Neural crest cell (in vitro differentiated cells): ENCODE data around the gene KDM2A. TPM values are rescaled to one million over a fixed set of nuclear protein-coding genes. Genes with fewer than 3 reads are reported as not detected.
"Not testable (repeated sequence)": the region's sequence is repeated elsewhere in the genome, so short reads cannot be mapped to it uniquely, and the experiment has no call there.

ENCODE experiments used
- DNase-seq: peaks from one replicate; pipeline ENCODE4 v3.0.0; 2021; ENCODE audit warnings: low read depth, mixed read lengths, low spot score
- H3K27ac Mint-ChIP-seq: one replicate; pipeline ENCODE4 v1.8.0; 2021; ENCODE audit warnings: mild to moderate bottlenecking, mixed read lengths; ENCODE audit not compliant: unreplicated experiment
- H3K27me3 Mint-ChIP-seq: 2 replicates; pipeline ENCODE4 v1.8.0; 2021; ENCODE audit warnings: low read depth, mild to moderate bottlenecking, mixed read lengths
- H3K36me3 Mint-ChIP-seq: 2 replicates; pipeline ENCODE4 v1.8.0; 2021; ENCODE audit warnings: low read depth, mild to moderate bottlenecking, mixed read lengths
- H3K4me1 Mint-ChIP-seq: 2 replicates; pipeline ENCODE4 v1.8.0; 2021; ENCODE audit warnings: mixed read lengths
- H3K4me3 Mint-ChIP-seq: one replicate; pipeline ENCODE4 v1.8.0; 2021; ENCODE audit warnings: mild to moderate bottlenecking, mixed read lengths
- H3K9me3 Mint-ChIP-seq: 2 replicates; pipeline ENCODE4 v1.8.0; 2021; ENCODE audit warnings: mixed read lengths
- CTCF ChIP-seq: fragments of 200-600 bp; sonication (generic); conservative IDR thresholded peaks from 2 replicates; pipeline ENCODE4 v1.5.0; 2021; ENCODE audit warnings: antibody characterized with exemption, mild to moderate bottlenecking
- total RNA-seq: library from RNA; stranded (reverse); gene quantifications from 2 replicates; pipeline ENCODE4 v1.2.1, GENCODE V29; 2021

The KDM2A gene
- total RNA-seq, 1 donor from 2014 or later: 67.4 TPM

- peaks cover 6% of the 10 kb centered on the region for H3K36me3 Mint-ChIP-seq
- no peaks in the 10 kb centered on the region for H3K27me3 Mint-ChIP-seq
- TF ChIP-seq CTCF: no peak
- H3K4me1 Mint-ChIP-seq: peaks cover 5% of the 10 kb centered on the region
- no peak overlapping the region for H3K27ac Mint-ChIP-seq
- H3K9me3 Mint-ChIP-seq: no peaks in the 10 kb centered on the region
- no peak overlapping the region for H3K4me3 Mint-ChIP-seq
- DNase-seq: no peak
These were observed 7.9 kb downstream of the KDM2A start for GRCh38 chr11:67126986-67127385.

DNA sequence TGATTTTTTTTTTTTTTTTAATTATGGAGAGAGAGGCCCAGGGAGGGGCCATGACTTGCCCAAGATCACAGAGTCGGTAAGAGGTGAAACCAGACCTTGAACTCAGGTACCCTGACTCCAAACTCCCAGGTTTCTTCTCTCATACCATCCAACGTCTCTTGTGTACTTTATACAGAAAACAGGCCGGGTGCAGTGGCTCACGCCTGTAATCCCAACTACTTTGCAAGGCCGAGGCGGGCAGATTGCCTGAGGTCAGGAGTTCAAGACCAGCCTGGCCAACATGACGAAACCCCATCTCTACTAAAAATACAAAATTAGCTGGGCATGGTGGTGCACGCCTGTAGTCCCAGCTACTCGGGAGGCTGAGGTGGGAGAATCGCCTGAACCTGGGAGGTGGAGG lies 11.8 kb downstream of the KDM2A start:
- H3K9me3 Mint-ChIP-seq, DNase-seq, H3K27ac Mint-ChIP-seq, H3K4me3 Mint-ChIP-seq, H3K4me1 Mint-ChIP-seq, H3K27me3 Mint-ChIP-seq: not testable (repeated sequence)
- H3K36me3 Mint-ChIP-seq: peaks cover 17% of the 10 kb centered on the region

- no peaks in the 10 kb centered on the region for H3K27me3 Mint-ChIP-seq
- H3K27ac Mint-ChIP-seq: no peak overlapping the region
- H3K4me3 Mint-ChIP-seq: no peak overlapping the region
- no peak for TF ChIP-seq CTCF
- H3K4me1 Mint-ChIP-seq: no peaks in the 10 kb centered on the region
- no peak for DNase-seq
- H3K36me3 Mint-ChIP-seq: peaks cover 21% of the 10 kb centered on the region
- H3K9me3 Mint-ChIP-seq: no peaks in the 10 kb centered on the region
These were observed 17.1 kb downstream of the KDM2A start for GRCh38 chr11:67136156-67136555.

- no peak overlapping the region for H3K4me3 Mint-ChIP-seq
- H3K27ac Mint-ChIP-seq: peak overlapping the region; percentile 62
These were observed 19.9 kb downstream of the KDM2A start for GRCh38 chr11:67138922-67139321.

DNA sequence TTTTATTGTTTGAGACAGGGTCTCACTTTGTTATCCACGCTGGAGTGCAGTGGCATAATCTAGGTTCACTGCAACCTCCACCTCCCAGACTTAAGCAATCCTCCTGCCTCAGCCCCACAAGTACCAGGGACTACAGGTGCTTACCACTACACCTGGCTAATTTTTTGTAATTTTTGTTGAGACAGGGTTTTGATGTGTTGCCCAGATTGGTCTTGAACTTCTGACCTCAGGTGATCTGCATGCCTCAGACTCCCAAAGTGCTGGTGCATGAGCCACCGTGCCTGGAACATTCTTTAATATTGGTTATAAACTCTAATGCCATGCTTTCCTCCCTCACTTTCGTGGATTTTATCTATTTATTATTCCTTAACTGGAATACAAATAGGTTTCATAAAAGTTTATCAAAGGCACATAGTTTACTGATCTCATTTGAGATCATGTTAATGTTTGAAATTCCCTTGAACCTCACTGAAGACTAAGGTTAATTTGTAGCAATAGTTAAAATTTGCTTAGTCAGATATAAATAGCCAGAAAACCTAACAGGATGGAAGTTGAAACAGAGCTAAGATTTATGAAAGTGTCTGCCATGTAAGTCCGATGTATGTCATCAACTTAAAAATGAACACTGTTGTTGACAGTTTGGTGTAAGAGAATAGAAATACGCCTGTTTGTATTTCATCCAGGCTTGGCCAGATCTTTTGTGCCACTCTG lies 27.6 kb downstream of the KDM2A start:
- Mint-ChIP-seq H3K27ac (peak overlapping the region; percentile 12), H3K4me3 (no peak overlapping the region), H3K27me3 (no peaks in the 10 kb centered on the region), H3K9me3 (no peaks in the 10 kb centered on the region), H3K36me3 (no peaks in the 10 kb centered on the region), H3K4me1 (no peaks in the 10 kb centered on the region)
- TF ChIP-seq CTCF: no peak
- DNase-seq: no peak

More at GRCh38 chr11:67138922-67139321, 19.9 kb downstream of the KDM2A start:
- no peaks in the 10 kb centered on the region for H3K4me1 Mint-ChIP-seq
- no peak for DNase-seq
- no peak for TF ChIP-seq CTCF
- H3K9me3 Mint-ChIP-seq: no peaks in the 10 kb centered on the region
- H3K27me3 Mint-ChIP-seq: no peaks in the 10 kb centered on the region
- peaks cover 15% of the 10 kb centered on the region for H3K36me3 Mint-ChIP-seq

DNA sequence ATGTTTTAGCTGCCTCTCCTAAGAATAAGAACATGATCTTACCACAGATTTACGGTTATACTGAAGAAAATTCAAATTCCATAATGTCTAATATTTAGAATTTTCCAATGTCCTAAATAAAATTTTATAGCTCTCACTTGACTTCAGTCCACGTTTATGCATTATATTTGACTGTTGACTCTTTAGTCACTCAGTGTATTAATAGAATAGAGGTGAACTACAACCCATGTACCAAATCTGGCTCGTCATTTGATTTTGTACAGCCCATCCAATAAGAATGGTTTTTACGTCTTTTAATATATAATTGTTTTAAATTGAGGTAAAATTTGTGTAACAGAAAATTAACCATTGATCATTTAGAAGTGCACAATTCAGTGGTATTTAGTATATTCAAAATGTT lies 34.9 kb downstream of the KDM2A start:
- Mint-ChIP-seq H3K36me3 (peaks cover 3% of the 10 kb centered on the region), H3K4me3 (no peak overlapping the region), H3K4me1 (peaks cover 6% of the 10 kb centered on the region), H3K9me3 (no peaks in the 10 kb centered on the region), H3K27ac (no peak overlapping the region), H3K27me3 (no peaks in the 10 kb centered on the region)
- TF ChIP-seq CTCF: no peak
- no peak for DNase-seq
